Mesendoderm (in vitro differentiated cells): Measurements from ENCODE around the gene OCA2.
"Not testable (repeated sequence)": the region's sequence is repeated elsewhere in the genome, so short reads cannot be mapped to it uniquely, and the experiment has no call there.

Source experiments
- DNase-seq: peaks from one replicate; pipeline ENCODE4 v3.0.0; 2013
- H2AK5ac ChIP-seq: 2 replicates; pipeline ENCODE4 v1.6.1; 2013; ENCODE audit warnings: low read length, inconsistent platforms
- H2BK120ac ChIP-seq: 2 replicates; pipeline ENCODE4 v1.6.1; 2013; ENCODE audit warnings: low read depth, mild to moderate bottlenecking, low read length, moderate library complexity, mixed read lengths
- H2BK15ac ChIP-seq: replicated peaks from 2 replicates; pipeline ENCODE4 v1.6.1; 2013; ENCODE audit warnings: low read depth, mild to moderate bottlenecking, moderate library complexity
- H2BK5ac ChIP-seq: 2 replicates; pipeline ENCODE4 v1.6.1; 2013; ENCODE audit warnings: low read length, inconsistent platforms
- H3K18ac ChIP-seq: 2 replicates; pipeline ENCODE4 v1.6.1; 2013; ENCODE audit warnings: mild to moderate bottlenecking, low read length, mixed read lengths
- H3K23ac ChIP-seq: one replicate; pipeline ENCODE4 v1.6.1; 2013; ENCODE audit warnings: low read length
- H3K27ac ChIP-seq: 2 replicates; pipeline ENCODE4 v1.5.1; 2013; ENCODE audit warnings: low read depth, mild to moderate bottlenecking, inconsistent platforms, low read length, moderate library complexity
- H3K27me3 ChIP-seq: 2 replicates; pipeline ENCODE4 v1.6.1; 2013; ENCODE audit warnings: low read length, control low read depth, mild to moderate bottlenecking, inconsistent platforms; ENCODE audit not compliant: insufficient read depth, poor library complexity
- H3K36me3 ChIP-seq: 2 replicates; pipeline ENCODE4 v1.6.1; 2013; ENCODE audit warnings: low read length, inconsistent platforms; ENCODE audit not compliant: control insufficient read depth, insufficient read depth
- H3K4ac ChIP-seq: one replicate; pipeline ENCODE4 v1.6.1; 2013; ENCODE audit warnings: low read depth, mild to moderate bottlenecking, low read length, moderate library complexity
- H3K4me1 ChIP-seq: 2 replicates; pipeline ENCODE4 v1.6.1; 2013; ENCODE audit warnings: low read depth, low read length, inconsistent platforms; ENCODE audit not compliant: control insufficient read depth
- H3K4me2 ChIP-seq: 2 replicates; pipeline ENCODE4 v1.6.1; 2013; ENCODE audit warnings: low read length
- H3K4me3 ChIP-seq: 2 replicates; pipeline ENCODE4 v1.5.1; 2013; ENCODE audit warnings: mild to moderate bottlenecking, low read length
- H3K56ac ChIP-seq: one replicate; pipeline ENCODE4 v1.6.1; 2013; ENCODE audit warnings: low read length
- H3K79me1 ChIP-seq: 2 replicates; pipeline ENCODE4 v1.6.1; 2013; ENCODE audit warnings: low read length, inconsistent platforms
- H3K79me2 ChIP-seq: 2 replicates; pipeline ENCODE4 v1.6.1; 2013; ENCODE audit warnings: mild to moderate bottlenecking, low read length; ENCODE audit not compliant: control insufficient read depth, insufficient read depth
- H3K9ac ChIP-seq: 2 replicates; pipeline ENCODE4 v1.6.1; 2013; ENCODE audit warnings: low read length, inconsistent platforms
- H4K5ac ChIP-seq: one replicate; pipeline ENCODE4 v1.6.1; 2013; ENCODE audit warnings: low read length
- H4K8ac ChIP-seq: one replicate; pipeline ENCODE4 v1.6.1; 2013; ENCODE audit warnings: low read depth, mild to moderate bottlenecking, control low read depth, low read length, moderate library complexity
- WGBS: extraction: QIAGEN DNeasy Blood & Tissue Kit; methylation state at CpG from one replicate; pipeline ENCODE4 v1.1.7; 2013; ENCODE audit warnings: low lambda C conversion rate, missing lambda C conversion rate; ENCODE audit not compliant: insufficient coverage; ENCODE audit errors: extremely low coverage; 5-methylcytosine and 5-hydroxymethylcytosine counted together

The OCA2 gene

DNA sequence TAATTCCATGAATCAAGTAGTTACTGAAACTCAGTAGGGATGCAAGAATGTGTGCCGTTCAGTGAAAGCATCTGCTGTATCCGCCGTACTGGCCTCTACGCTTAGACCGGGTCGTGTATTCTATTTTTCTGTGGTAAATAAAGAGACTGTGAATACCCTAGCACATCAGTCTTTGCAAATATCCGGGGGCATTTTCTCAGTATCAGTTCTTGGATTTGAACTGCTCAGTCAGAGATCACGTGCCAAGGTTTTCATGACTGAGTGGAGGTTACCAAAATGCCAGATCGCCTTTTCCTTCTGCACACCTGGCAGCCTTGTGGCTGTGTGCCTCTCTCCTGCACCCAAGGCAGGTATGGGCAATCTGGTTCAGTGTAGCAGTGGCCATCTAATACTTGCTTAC is 377.0 kb downstream of the OCA2 start:
- no peak overlapping the region for H2BK15ac ChIP-seq
- no peak overlapping the region for H4K5ac ChIP-seq
- H4K8ac ChIP-seq: no peak overlapping the region
- no peaks in the 10 kb centered on the region for H3K79me2 ChIP-seq
- H2AK5ac ChIP-seq: no peak overlapping the region
- no peaks in the 10 kb centered on the region for H3K79me1 ChIP-seq
- no peak overlapping the region for H3K9ac ChIP-seq
- H3K18ac ChIP-seq: no peak overlapping the region
- H2BK5ac ChIP-seq: no peak overlapping the region
- no peak overlapping the region for H2BK120ac ChIP-seq
- H3K4me2 ChIP-seq: no peak overlapping the region
- H3K23ac ChIP-seq: no peak overlapping the region
- no peaks in the 10 kb centered on the region for H3K4me1 ChIP-seq
- no peak for DNase-seq
- no peak overlapping the region for H3K56ac ChIP-seq
- no peak overlapping the region for H3K4ac ChIP-seq
- no peak overlapping the region for H3K4me3 ChIP-seq
- no CpG with 5 or more reads among the region's 9 CpGs for WGBS
- H3K27me3 ChIP-seq: no peaks in the 10 kb centered on the region
- no peaks in the 10 kb centered on the region for H3K36me3 ChIP-seq
- H3K27ac ChIP-seq: no peak overlapping the region

DNA sequence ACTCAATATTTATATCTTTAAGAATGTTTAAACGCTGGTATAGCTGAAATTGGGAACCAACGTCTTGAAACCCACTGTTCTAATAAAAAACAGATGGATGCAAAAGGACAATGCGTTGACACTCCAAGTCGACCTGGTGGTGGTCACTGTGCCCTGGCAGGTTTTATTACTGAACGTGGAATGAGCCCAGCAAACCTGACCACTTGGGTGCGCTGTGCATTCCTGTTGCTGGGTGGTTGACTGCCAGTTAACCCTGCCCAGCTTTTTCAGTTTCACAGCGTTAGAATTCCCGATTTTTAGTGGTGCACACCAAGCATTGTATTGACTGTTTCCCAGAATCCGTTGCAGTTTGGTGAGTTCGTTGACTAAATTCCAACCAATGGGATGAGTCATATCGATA is 384.4 kb downstream of the OCA2 start:
- Histone ChIP-seq H2BK120ac (no peak overlapping the region), H3K27me3 (no peaks in the 10 kb centered on the region), H4K8ac (no peak overlapping the region), H3K4me1 (no peaks in the 10 kb centered on the region), H3K4me2 (no peak overlapping the region), H2AK5ac (no peak overlapping the region), H3K4me3 (no peak overlapping the region), H4K5ac (no peak overlapping the region), H3K9ac (no peak overlapping the region), H3K23ac (no peak overlapping the region), H3K18ac (no peak overlapping the region), H3K56ac (no peak overlapping the region), H2BK5ac (no peak overlapping the region), H3K36me3 (no peaks in the 10 kb centered on the region), H2BK15ac (no peak overlapping the region), H3K27ac (no peak overlapping the region), H3K79me2 (no peaks in the 10 kb centered on the region), H3K79me1 (no peaks in the 10 kb centered on the region), H3K4ac (no peak overlapping the region)
- peak; percentile 40 for DNase-seq
- WGBS: no CpG with 5 or more reads among the region's 11 CpGs

DNA sequence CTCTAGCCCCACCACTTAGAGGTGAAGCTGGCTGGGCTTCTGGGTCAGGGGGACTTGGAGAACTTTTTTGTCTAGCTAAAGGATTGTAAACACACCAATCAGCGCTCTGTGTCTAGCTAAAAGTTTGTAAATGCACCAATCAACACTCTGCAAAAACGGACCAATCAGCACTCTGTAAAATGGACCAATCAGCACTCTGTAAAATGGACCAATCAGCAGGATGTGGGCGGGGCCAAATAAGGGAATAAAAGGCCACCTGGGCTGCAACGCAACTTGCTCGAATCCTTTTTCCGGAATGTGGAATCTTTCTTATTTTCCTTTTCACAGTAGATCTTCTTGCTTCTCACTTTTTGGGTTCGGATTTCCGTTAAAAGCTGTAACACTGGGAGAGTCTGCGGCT is 385.3 kb downstream of the OCA2 start:
- not testable (repeated sequence) for H3K4me3 ChIP-seq, H3K36me3 ChIP-seq, H3K27me3 ChIP-seq, H3K79me1 ChIP-seq, H2BK5ac ChIP-seq, H2BK15ac ChIP-seq, H3K79me2 ChIP-seq, H3K4ac ChIP-seq, H3K9ac ChIP-seq, DNase-seq, H3K23ac ChIP-seq, H2BK120ac ChIP-seq, H4K8ac ChIP-seq, H3K18ac ChIP-seq, H3K56ac ChIP-seq, H3K4me1 ChIP-seq, H3K4me2 ChIP-seq, H3K27ac ChIP-seq, H2AK5ac ChIP-seq, H4K5ac ChIP-seq
- WGBS: no CpG with 5 or more reads among the region's 9 CpGs

DNA sequence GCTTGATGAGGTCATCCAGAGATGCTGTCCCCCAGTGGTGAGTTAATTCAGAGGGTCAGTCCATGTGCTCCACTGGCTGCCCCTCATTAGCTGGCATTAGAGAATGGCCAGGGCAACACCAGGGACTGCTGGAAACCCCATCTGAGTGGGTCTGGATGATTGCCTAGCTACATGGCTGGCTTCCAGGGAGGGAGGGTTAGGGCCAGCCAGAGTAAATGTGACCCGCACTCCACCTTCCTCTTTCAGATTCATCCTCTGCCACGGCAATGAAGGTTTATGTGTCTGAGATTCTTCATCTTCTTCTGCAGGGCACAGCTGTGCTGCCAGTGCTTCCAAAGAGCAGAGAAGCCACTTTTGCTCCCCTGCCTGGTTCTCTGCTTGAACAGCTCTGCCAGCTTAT is 391.9 kb downstream of the OCA2 start:
- Histone ChIP-seq H4K8ac (no peak overlapping the region), H3K36me3 (no peaks in the 10 kb centered on the region), H3K79me1 (no peaks in the 10 kb centered on the region), H2BK120ac (no peak overlapping the region), H3K79me2 (no peaks in the 10 kb centered on the region), H2BK15ac (no peak overlapping the region), H3K4me3 (no peak overlapping the region), H2BK5ac (no peak overlapping the region), H3K9ac (no peak overlapping the region), H3K27me3 (no peaks in the 10 kb centered on the region), H2AK5ac (no peak overlapping the region), H3K4me1 (no peaks in the 10 kb centered on the region), H3K18ac (no peak overlapping the region), H3K56ac (no peak overlapping the region), H3K4ac (no peak overlapping the region), H3K4me2 (no peak overlapping the region), H3K27ac (no peak overlapping the region), H4K5ac (no peak overlapping the region), H3K23ac (no peak overlapping the region)
- DNase-seq: no peak
- WGBS: no CpG with 5 or more reads among the region's 2 CpGs

DNA sequence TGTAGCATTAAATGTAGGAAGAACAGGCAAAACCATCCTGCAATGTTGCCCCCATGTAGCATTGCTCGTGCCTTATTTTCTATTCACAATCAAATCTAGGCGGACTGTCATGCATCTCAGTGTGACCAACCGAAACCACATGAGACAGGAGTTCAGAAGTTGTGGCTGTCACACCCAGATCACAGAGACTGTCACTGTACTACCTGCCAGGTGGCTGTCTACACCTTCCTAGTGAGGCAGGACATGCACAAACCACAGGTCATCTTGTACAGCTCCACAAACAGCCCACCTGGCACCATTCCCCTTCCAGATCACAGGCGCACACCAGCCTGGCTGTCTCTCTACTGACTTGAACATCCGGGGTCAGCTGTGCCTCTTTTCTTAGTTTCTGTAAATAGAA is 392.8 kb downstream of the OCA2 start:
- Histone ChIP-seq H3K56ac (no peak overlapping the region), H3K79me1 (no peaks in the 10 kb centered on the region), H3K27me3 (no peaks in the 10 kb centered on the region), H2BK120ac (no peak overlapping the region), H3K4me3 (no peak overlapping the region), H3K36me3 (no peaks in the 10 kb centered on the region), H3K18ac (no peak overlapping the region), H3K4me2 (no peak overlapping the region), H2BK5ac (no peak overlapping the region), H2AK5ac (no peak overlapping the region), H4K8ac (no peak overlapping the region), H3K4ac (no peak overlapping the region), H3K9ac (no peak overlapping the region), H3K27ac (no peak overlapping the region), H3K23ac (no peak overlapping the region), H3K4me1 (no peaks in the 10 kb centered on the region), H2BK15ac (no peak overlapping the region), H4K5ac (no peak overlapping the region), H3K79me2 (no peaks in the 10 kb centered on the region)
- WGBS: no CpG with 5 or more reads among the region's 5 CpGs
- no peak for DNase-seq

DNA sequence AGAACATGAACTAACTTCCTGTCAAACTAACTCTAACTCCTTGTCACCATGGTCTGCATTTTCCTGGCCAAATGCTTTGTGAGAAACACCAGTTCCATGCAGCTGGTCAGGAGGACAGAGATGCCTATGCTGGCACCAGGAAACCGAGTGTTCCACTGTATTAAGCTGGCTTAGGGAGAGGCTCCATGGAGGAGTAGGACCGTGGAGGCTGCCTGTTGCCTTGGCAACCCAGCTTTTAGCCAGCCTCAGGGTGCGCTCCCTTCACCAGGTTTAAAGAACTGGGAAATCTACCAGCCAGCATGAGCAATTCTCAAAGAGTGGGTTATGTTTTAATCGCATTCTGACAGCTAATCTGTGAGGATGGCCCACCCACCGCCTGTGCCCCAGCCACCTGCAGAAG is 394.1 kb downstream of the OCA2 start:
- Histone ChIP-seq H2BK5ac (no peak overlapping the region), H3K4me2 (no peak overlapping the region), H3K27me3 (no peaks in the 10 kb centered on the region), H3K4me1 (no peaks in the 10 kb centered on the region), H2BK120ac (no peak overlapping the region), H3K18ac (no peak overlapping the region), H3K79me2 (no peaks in the 10 kb centered on the region), H3K27ac (no peak overlapping the region), H3K4me3 (no peak overlapping the region), H3K9ac (no peak overlapping the region), H2BK15ac (no peak overlapping the region), H4K8ac (no peak overlapping the region), H3K56ac (no peak overlapping the region), H2AK5ac (no peak overlapping the region), H3K4ac (no peak overlapping the region), H3K36me3 (no peaks in the 10 kb centered on the region), H3K79me1 (no peaks in the 10 kb centered on the region), H4K5ac (no peak overlapping the region), H3K23ac (no peak overlapping the region)
- no CpG with 5 or more reads among the region's 5 CpGs for WGBS
- DNase-seq: no peak
